ENCODE results near the gene IGFBP5.

The IGFBP5 gene

GRCh38 chr2:216689397-216689796 lies 6.0 kb downstream of the IGFBP5 start:
- DNase-seq (ENCODE audit: extremely low read depth in 1 of 2, low read depth in 1 of 2) = no peak

DNA sequence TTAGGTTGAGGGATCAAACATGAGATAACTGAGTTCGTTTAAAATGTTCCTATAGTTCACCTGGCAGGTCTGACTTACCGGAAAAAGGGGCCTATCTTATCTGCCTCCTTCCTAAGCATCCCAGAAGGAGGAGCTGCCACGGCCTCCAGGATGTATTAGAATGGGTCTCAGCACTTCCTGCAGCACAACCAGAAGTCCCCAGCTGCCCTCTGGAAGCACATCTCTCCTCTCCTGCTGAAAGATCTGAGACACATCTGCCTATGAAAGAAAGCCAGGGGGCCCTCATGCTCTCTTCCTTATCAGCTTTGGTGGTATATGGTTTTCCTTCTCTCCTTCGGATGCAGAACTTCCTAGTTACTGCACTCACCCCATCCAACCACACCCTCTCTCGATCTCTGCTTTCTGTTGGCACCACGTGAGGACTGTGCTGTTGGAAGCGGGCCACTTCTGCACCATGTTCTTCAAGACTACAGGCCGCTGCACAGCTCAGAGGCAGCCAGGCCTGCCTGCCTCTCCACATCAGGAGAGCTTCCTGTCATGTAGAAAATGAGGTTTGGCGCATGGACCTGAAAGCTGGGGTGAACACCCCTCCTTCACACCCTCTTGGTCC lies 6.5 kb downstream of the IGFBP5 start:
- no peak for DNase-seq (ENCODE audit: extremely low read depth in 1 of 2, low read depth in 1 of 2)

GRCh38 chr2:216687646-216688045 lies 7.7 kb downstream of the IGFBP5 start:
- no peak for DNase-seq (ENCODE audit: extremely low read depth in 1 of 2, low read depth in 1 of 2)

- no peak for DNase-seq (ENCODE audit: extremely low read depth in 1 of 2, low read depth in 1 of 2)
Observed at GRCh38 chr2:216687111-216687510, 8.2 kb downstream of the IGFBP5 start.

GRCh38 chr2:216685327-216685875 lies 9.9 kb downstream of the IGFBP5 start:
- DNase-seq (ENCODE audit: extremely low read depth in 1 of 2, low read depth in 1 of 2) = no peak

GRCh38 chr2:216683846-216684245 lies 11.5 kb downstream of the IGFBP5 start:
- DNase-seq (ENCODE audit: extremely low read depth in 1 of 2, low read depth in 1 of 2) = no peak

DNA sequence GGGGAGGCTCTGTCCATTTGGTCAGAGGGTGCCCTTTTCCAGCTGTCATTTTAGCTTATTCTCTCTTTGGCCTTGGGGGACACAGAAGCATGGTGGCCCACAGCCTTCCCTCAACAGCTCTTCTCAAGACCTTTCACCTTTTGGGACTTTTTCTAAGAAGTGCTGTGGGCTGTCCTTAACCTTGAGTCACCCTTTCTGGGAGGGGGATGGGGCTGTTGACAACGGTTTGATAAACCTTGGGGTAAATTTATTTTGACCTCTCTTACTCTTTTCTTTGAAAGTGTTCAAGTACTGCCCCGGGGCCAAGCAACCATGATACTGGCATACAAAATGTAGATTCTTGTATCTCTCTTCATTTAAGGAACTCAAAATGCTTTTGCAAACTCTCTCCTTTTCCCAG lies 13.7 kb downstream of the IGFBP5 start:
- DNase-seq (ENCODE audit: extremely low read depth in 1 of 2, low read depth in 1 of 2) = no peak

GRCh38 chr2:216680951-216681629 lies 14.3 kb downstream of the IGFBP5 start:
- no peak for DNase-seq (ENCODE audit: extremely low read depth in 1 of 2, low read depth in 1 of 2)

- no peak for DNase-seq (ENCODE audit: extremely low read depth in 1 of 2, low read depth in 1 of 2)
Observed at GRCh38 chr2:216679658-216680024, 15.7 kb downstream of the IGFBP5 start.

DNA sequence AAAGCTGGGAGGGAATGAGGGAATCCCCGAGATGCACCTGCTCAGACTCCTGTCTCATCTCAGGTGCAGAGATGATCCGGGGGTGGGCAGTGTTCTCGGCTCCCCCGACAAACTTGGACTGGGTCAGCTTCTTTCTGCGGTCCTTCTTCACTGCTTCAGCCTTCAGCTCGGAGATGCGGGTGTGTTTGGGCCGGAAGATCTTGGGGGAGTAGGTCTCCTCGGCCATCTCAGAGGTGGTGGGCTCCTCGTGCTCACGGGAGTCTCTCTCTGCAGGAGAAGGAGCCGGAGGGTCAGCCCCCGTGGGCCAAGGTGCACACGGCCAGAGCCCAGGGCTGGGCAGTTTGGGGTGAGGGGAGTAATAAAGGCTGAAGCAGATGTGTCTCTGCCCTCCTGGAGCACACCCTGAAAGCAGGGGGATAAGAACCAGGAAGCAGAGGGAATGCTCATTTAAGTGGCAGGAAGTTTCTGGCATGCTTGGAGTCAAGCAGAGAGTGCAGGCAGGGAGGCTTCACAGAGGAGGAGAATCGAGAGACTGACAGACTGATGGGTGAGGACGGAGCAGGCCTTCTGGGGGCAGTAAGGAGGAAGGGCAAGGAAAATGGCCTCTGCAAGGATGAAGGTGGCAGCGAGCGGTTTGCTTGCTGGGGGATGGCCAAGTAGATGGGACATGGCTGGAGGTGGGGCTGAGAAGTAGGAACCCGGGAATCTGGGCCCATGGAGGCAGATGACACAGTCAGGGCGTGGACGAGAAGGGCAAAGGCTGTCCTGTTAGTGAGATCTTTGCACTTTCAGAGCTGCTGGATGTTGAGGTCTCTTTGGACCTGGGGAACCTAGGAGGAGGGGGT lies 16.3 kb downstream of the IGFBP5 start:
- DNase-seq (ENCODE audit: extremely low read depth in 1 of 2, low read depth in 1 of 2) = no peak

- no peak for DNase-seq (ENCODE audit: extremely low read depth in 1 of 2, low read depth in 1 of 2)
Observed at GRCh38 chr2:216678098-216678465, 17.3 kb downstream of the IGFBP5 start.

GRCh38 chr2:216677439-216678097 lies 17.8 kb downstream of the IGFBP5 start:
- DNase-seq (ENCODE audit: extremely low read depth in 1 of 2, low read depth in 1 of 2) = no peak

DNA sequence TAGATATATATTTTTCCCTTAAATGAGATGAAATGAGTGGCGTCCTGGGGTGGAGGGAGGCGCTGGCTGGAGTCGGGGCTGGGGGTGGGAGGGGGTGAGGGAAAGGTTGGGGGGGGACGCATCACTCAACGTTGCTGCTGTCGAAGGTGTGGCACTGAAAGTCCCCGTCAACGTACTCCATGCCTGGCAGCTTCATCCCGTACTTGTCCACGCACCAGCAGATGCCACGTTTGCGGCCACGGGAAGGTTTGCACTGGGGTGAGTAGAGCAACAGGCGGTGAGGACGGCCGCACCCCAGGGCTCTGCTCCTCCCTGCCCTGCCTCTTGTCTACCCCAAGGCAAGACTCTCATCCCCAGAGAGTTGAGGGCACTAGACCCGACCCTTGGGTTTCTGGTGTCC lies 18.7 kb downstream of the IGFBP5 start:
- no peak for DNase-seq (ENCODE audit: extremely low read depth in 1 of 2, low read depth in 1 of 2)

DNA sequence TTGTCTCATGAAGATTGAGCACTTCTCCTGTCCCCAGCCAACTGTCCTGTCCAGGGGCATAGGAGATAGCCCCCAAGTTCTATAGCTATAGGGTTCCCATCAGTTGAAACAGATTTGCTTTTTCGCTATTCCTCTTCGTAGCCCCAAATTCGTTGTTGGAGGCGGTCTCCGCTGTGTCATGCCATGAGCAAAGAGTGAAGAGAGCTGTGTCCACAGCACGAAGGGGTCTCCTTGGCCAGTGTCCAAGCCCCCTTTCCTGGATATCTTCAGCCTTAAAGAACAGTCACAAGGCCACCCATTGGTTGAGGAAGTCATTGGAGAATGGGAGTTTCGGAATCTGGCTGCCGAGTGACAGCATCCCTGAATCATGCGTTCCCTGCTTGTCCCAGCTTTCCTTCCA lies 21.0 kb downstream of the IGFBP5 start:
- no peak for DNase-seq (ENCODE audit: extremely low read depth in 1 of 2, low read depth in 1 of 2)

- no peak for DNase-seq (ENCODE audit: extremely low read depth in 1 of 2, low read depth in 1 of 2)
Observed at GRCh38 chr2:216673609-216674008, 21.7 kb downstream of the IGFBP5 start.

DNA sequence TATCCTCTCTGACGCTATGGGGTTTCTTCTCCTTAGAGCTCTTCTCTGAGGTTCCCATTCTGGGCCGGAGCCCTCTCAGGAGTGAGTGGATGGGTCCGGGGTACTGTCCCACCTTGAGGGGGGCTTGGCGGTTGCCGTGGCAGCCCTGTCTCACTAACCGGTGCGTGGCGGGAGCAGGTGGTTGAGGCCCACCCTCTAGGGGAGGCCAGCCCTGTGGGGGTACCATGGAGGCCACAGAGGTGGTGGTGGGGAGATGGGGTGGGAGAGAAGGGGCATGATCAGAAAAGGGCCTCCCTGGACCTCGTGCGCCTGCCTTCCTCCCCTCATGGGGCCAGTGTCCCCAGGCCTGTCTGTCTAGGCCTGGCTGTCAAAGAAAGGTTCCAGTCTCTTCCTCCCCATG lies 22.3 kb downstream of the IGFBP5 start:
- no peak for DNase-seq (ENCODE audit: extremely low read depth in 1 of 2, low read depth in 1 of 2)

- no peak for DNase-seq (ENCODE audit: extremely low read depth in 1 of 2, low read depth in 1 of 2)
Observed at GRCh38 chr2:216672466-216672865, 22.9 kb downstream of the IGFBP5 start.

DNA sequence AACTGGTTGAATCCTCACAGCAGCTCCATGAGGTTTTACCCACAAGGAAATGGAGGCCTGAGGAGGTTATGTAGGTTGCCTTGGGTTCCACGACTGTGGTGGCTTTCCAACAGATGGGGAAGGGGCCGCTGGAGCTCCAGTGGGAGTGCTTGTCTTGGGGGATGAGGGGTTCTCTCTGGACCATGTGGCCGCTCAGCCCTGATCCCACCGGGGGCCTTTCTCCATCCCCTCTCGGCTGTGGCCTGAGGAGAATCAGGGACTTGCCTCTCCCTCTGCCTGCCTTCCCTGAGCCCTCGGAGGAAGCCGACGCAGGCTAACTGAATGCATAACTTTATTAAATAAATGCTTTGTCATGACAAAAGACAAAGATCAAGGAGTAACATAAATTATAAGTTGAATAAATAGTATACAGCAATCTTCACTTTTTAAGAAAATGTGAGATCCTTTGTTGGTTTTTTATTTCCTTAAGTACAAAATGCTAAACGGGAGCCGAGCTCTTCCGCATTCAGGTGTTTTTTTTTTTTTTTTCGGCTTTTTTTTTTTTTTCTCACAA lies 23.5 kb downstream of the IGFBP5 start:
- no peak for DNase-seq (ENCODE audit: extremely low read depth in 1 of 2, low read depth in 1 of 2)

DNA sequence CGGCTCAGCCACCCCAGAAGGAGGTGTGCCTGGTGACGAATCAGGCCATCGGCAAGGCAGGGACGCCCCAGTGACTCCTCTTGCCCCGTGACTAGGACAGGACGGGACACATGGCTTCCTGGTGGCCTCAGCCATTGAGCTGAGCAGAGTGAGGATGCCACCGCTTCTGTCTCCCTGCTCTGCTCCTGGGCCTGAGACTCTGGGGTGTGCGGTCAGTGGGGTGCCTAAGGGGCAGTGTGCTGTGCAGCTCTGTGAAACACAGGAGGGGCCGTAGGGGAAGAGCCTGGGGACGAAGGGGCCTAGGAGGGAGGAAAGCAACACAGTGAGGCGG lies 24.3 kb downstream of the IGFBP5 start:
- no peak for DNase-seq (ENCODE audit: extremely low read depth in 1 of 2, low read depth in 1 of 2)

- no peak for DNase-seq (ENCODE audit: extremely low read depth in 1 of 2, low read depth in 1 of 2)
Observed at GRCh38 chr2:216670266-216671080, 24.9 kb downstream of the IGFBP5 start.
